T-helper 2 cell treated with Interferon-gamma antibody and Interleukin-4, amounts not matched to agents 5 μg/mL and 100 μg/mL, for 36 hours (primary cell): ENCODE results near the gene GDAP2.

Experiments used
- DNase-seq: peaks from one replicate; pipeline ENCODE4 v3.0.0; 2021; ENCODE audit warnings: low spot score
- H3K27ac Mint-ChIP-seq: one replicate; pipeline ENCODE4 v1.8.0; 2021; ENCODE audit warnings: mild to moderate bottlenecking, mixed read lengths
- H3K27me3 Mint-ChIP-seq: one replicate; pipeline ENCODE4 v1.8.0; 2021; ENCODE audit warnings: low read depth, mixed read lengths
- H3K36me3 Mint-ChIP-seq: one replicate; pipeline ENCODE4 v1.8.0; 2021; ENCODE audit warnings: low read depth, mixed read lengths
- H3K4me1 Mint-ChIP-seq: one replicate; pipeline ENCODE4 v1.8.0; 2021; ENCODE audit warnings: low read depth, mixed read lengths
- H3K4me3 Mint-ChIP-seq: one replicate; pipeline ENCODE4 v1.8.0; 2022; ENCODE audit warnings: mild to moderate bottlenecking, moderate library complexity, mixed read lengths
- H3K9me3 Mint-ChIP-seq: one replicate; pipeline ENCODE4 v1.8.0; 2021; ENCODE audit warnings: mixed read lengths

The GDAP2 gene

GRCh38 chr1:117820694-117821381, 108.6 kb downstream of the GDAP2 start:
- H3K9me3 Mint-ChIP-seq: peaks cover 4% of the 10 kb centered on the region
- DNase-seq: no peak
- H3K27me3 Mint-ChIP-seq: no peaks in the 10 kb centered on the region
- no peaks in the 10 kb centered on the region for H3K36me3 Mint-ChIP-seq
- no peaks in the 10 kb centered on the region for H3K4me1 Mint-ChIP-seq
- no peak overlapping the region for H3K4me3 Mint-ChIP-seq
- H3K27ac Mint-ChIP-seq: no peak overlapping the region

- no peak overlapping the region for H3K27ac Mint-ChIP-seq
- peaks cover 4% of the 10 kb centered on the region for H3K9me3 Mint-ChIP-seq
- no peaks in the 10 kb centered on the region for H3K36me3 Mint-ChIP-seq
- no peaks in the 10 kb centered on the region for H3K27me3 Mint-ChIP-seq
- DNase-seq: no peak
- no peaks in the 10 kb centered on the region for H3K4me1 Mint-ChIP-seq
- no peak overlapping the region for H3K4me3 Mint-ChIP-seq
Observed at GRCh38 chr1:117820096-117820495, 109.3 kb downstream of the GDAP2 start.

- Mint-ChIP-seq H3K4me1 (no peaks in the 10 kb centered on the region), H3K4me3 (no peak overlapping the region), H3K27me3 (no peaks in the 10 kb centered on the region), H3K27ac (no peak overlapping the region), H3K9me3 (peaks cover 4% of the 10 kb centered on the region), H3K36me3 (no peaks in the 10 kb centered on the region)
- no peak for DNase-seq
Observed at GRCh38 chr1:117819301-117819700, 110.1 kb downstream of the GDAP2 start.

GRCh38 chr1:117818456-117818855, 111.0 kb downstream of the GDAP2 start:
- DNase-seq: no peak
- no peaks in the 10 kb centered on the region for H3K36me3 Mint-ChIP-seq
- no peak overlapping the region for H3K4me3 Mint-ChIP-seq
- H3K27me3 Mint-ChIP-seq: no peaks in the 10 kb centered on the region
- H3K4me1 Mint-ChIP-seq: no peaks in the 10 kb centered on the region
- no peak overlapping the region for H3K27ac Mint-ChIP-seq
- H3K9me3 Mint-ChIP-seq: peaks cover 4% of the 10 kb centered on the region

GRCh38 chr1:117817629-117818028, 111.8 kb downstream of the GDAP2 start:
- H3K9me3 Mint-ChIP-seq: no peaks in the 10 kb centered on the region
- no peaks in the 10 kb centered on the region for H3K27me3 Mint-ChIP-seq
- H3K4me1 Mint-ChIP-seq: no peaks in the 10 kb centered on the region
- H3K36me3 Mint-ChIP-seq: no peaks in the 10 kb centered on the region
- no peak for DNase-seq
- H3K27ac Mint-ChIP-seq: no peak overlapping the region
- H3K4me3 Mint-ChIP-seq: no peak overlapping the region

- no peaks in the 10 kb centered on the region for H3K36me3 Mint-ChIP-seq
- no peak overlapping the region for H3K4me3 Mint-ChIP-seq
- H3K9me3 Mint-ChIP-seq: no peaks in the 10 kb centered on the region
- H3K4me1 Mint-ChIP-seq: peaks cover under 1% of the 10 kb centered on the region
- no peak overlapping the region for H3K27ac Mint-ChIP-seq
- DNase-seq: no peak
- no peaks in the 10 kb centered on the region for H3K27me3 Mint-ChIP-seq
Observed at GRCh38 chr1:117815926-117816325, 113.5 kb downstream of the GDAP2 start.

- Mint-ChIP-seq H3K9me3 (no peaks in the 10 kb centered on the region), H3K4me1 (peaks cover 4% of the 10 kb centered on the region), H3K27ac (no peak overlapping the region), H3K4me3 (no peak overlapping the region), H3K27me3 (no peaks in the 10 kb centered on the region), H3K36me3 (no peaks in the 10 kb centered on the region)
- no peak for DNase-seq
Observed at GRCh38 chr1:117814856-117815797, 114.3 kb downstream of the GDAP2 start.
